ENCODE results near the gene TMEM8B. TPM values are rescaled to one million over a fixed set of nuclear protein-coding genes. Genes with fewer than 3 reads are reported as not detected.
A peak's percentile ranks its signal among the peaks of the same experiment; 100 is the strongest.

TMEM8B gene
- total RNA-seq (15.0 and 17.9 TPM in 2 replicates), polyA plus RNA-seq (17.0 and 21.8 TPM in 2 replicates)

GRCh38 chr9:35829084-35829763 lies at the start of gene TMEM8B:
Gene TMEM8B (plus strand): TSS chr9:35829228. CDS start chr9:35829448, 220 bp downstream.
- no peak for TF ChIP-seq CTCF (IDR thresholded peaks at IDR 0.05; ENCODE audit: low read depth, low read length)
- peak within 1 kb of the TSS; percentile 93 for H3K27ac ChIP-seq
- DNase-seq (ENCODE audit: low read depth in 1 of 2, low spot score in 1 of 2), result peak; percentile 94 to 97

GRCh38 chr9:35781066-35781465 lies 48.0 kb upstream of the TMEM8B start:
- DNase-seq (ENCODE audit: low read depth in 1 of 2, low spot score in 1 of 2), result no peak
- Histone ChIP-seq H3K27me3 (no peaks in the 10 kb centered on the region), H3K9me3 (ENCODE audit: low read depth) (no peaks in the 10 kb centered on the region), H3K4me3 (no peak overlapping the region), H3K27ac (no peak overlapping the region), H3K4me1 (ENCODE audit: low read depth) (no peaks in the 10 kb centered on the region), H3K36me3 (no peaks in the 10 kb centered on the region)
- no peak for TF ChIP-seq CTCF (IDR thresholded peaks at IDR 0.05; ENCODE audit: low read depth, low read length)

More at GRCh38 chr9:35829084-35829763, at the start of gene TMEM8B:
- Histone ChIP-seq H3K36me3 (no peaks in the 10 kb centered on the region), H3K4me3 (peak within 1 kb of the TSS; percentile 71), H3K9me3 (ENCODE audit: low read depth) (no peaks in the 10 kb centered on the region), H3K27me3 (no peaks in the 10 kb centered on the region), H3K4me1 (ENCODE audit: low read depth) (peaks cover 24% of the 10 kb centered on the region)

GRCh38 chr9:35783418-35783817 lies 45.6 kb upstream of the TMEM8B start:
- TF ChIP-seq CTCF (IDR thresholded peaks at IDR 0.05; ENCODE audit: low read depth, low read length), result no peak

GRCh38 chr9:35789541-35789940 lies 39.5 kb upstream of the TMEM8B start:
- no peak overlapping the region for H3K4me3 ChIP-seq
- H3K27me3 ChIP-seq, result no peaks in the 10 kb centered on the region
- TF ChIP-seq CTCF (IDR thresholded peaks at IDR 0.05; ENCODE audit: low read depth, low read length), result no peak
- DNase-seq (ENCODE audit: low read depth in 1 of 2, low spot score in 1 of 2), result no peak
- H3K9me3 ChIP-seq (ENCODE audit: low read depth), result no peaks in the 10 kb centered on the region
- no peak overlapping the region for H3K27ac ChIP-seq
- H3K4me1 ChIP-seq (ENCODE audit: low read depth), result peaks cover 17% of the 10 kb centered on the region
- no peaks in the 10 kb centered on the region for H3K36me3 ChIP-seq

More at GRCh38 chr9:35783418-35783817, 45.6 kb upstream of the TMEM8B start:
- no peaks in the 10 kb centered on the region for H3K36me3 ChIP-seq
- H3K4me3 ChIP-seq, result no peak overlapping the region
- no peaks in the 10 kb centered on the region for H3K9me3 ChIP-seq (ENCODE audit: low read depth)
- H3K4me1 ChIP-seq (ENCODE audit: low read depth), result no peaks in the 10 kb centered on the region
- H3K27me3 ChIP-seq, result no peaks in the 10 kb centered on the region
- DNase-seq (ENCODE audit: low read depth in 1 of 2, low spot score in 1 of 2), result no peak
- H3K27ac ChIP-seq, result no peak overlapping the region

GRCh38 chr9:35790025-35790384 lies 39.0 kb upstream of the TMEM8B start:
- Histone ChIP-seq H3K4me1 (ENCODE audit: low read depth) (peaks cover 17% of the 10 kb centered on the region), H3K27ac (no peak overlapping the region), H3K4me3 (no peak overlapping the region), H3K9me3 (ENCODE audit: low read depth) (no peaks in the 10 kb centered on the region), H3K27me3 (no peaks in the 10 kb centered on the region), H3K36me3 (no peaks in the 10 kb centered on the region)
- no peak for TF ChIP-seq CTCF (IDR thresholded peaks at IDR 0.05; ENCODE audit: low read depth, low read length)
- no peak for DNase-seq (ENCODE audit: low read depth in 1 of 2, low spot score in 1 of 2)
